OCI-LY7 (cell line): ENCODE results near the gene ZNF277. TPM values are rescaled to one million over a fixed set of nuclear protein-coding genes. Genes with fewer than 3 reads are reported as not detected.

Experiments used
- BruUV-seq: library from RNA; stranded (reverse); fragments of 400-500 nt; replicated peaks from 2 replicates; lab custom pipeline; 2021; lab: Mats Ljungman, UMichigan
- CTCF ChIA-PET: fragments of 300-600 bp; sonication (Branson Sonifier 250); formaldehyde crosslinking; loops from one replicate; lab custom pipeline; 2022; ENCODE audit warnings: antibody characterized with exemption; ENCODE audit not compliant: unreplicated experiment; lab: Charles Lee
- POLR2A ChIA-PET: fragments of 300-600 bp; sonication (Branson Sonifier 250); formaldehyde crosslinking; loops from one replicate; lab custom pipeline; 2022; ENCODE audit warnings: antibody characterized with exemption; lab: Charles Lee
- DNase-seq: peaks from one replicate; pipeline ENCODE4 v3.0.0-alpha.2; 2015; ENCODE audit warnings: low spot score
- H2AFZ ChIP-seq: fragments of 200-600 bp; sonication (generic), shearing (Covaris generic); 2 replicates; pipeline ENCODE4 v1.6.1; 2014; ENCODE audit warnings: mild to moderate bottlenecking, antibody characterized with exemption, low read length, moderate library complexity
- H3K27ac ChIP-seq: fragments of 200-600 bp; sonication (generic); 2 replicates; pipeline ENCODE4 v1.5.1; 2014; ENCODE audit warnings: mixed run types, low read depth, mild to moderate bottlenecking, moderate library complexity, low read length, inconsistent platforms; ENCODE audit not compliant: poor library complexity, severe bottlenecking
- H3K36me3 ChIP-seq: fragments of 200-600 bp; sonication (generic); 2 replicates; pipeline ENCODE4 v1.6.1; 2014; ENCODE audit warnings: mild to moderate bottlenecking, antibody characterized with exemption, low read length, moderate library complexity, mixed read lengths; ENCODE audit not compliant: insufficient read depth
- H3K4me1 ChIP-seq: fragments of 200-600 bp; sonication (generic); 2 replicates; pipeline ENCODE4 v1.5.1; 2014; ENCODE audit warnings: mild to moderate bottlenecking, low read length; ENCODE audit not compliant: insufficient read depth, poor library complexity, severe bottlenecking
- H3K4me2 ChIP-seq: fragments of 200-600 bp; sonication (generic); 2 replicates; pipeline ENCODE4 v1.6.1; 2014; ENCODE audit warnings: mild to moderate bottlenecking, low read length
- H3K4me3 ChIP-seq: fragments of 200-600 bp; sonication (generic); 2 replicates; pipeline ENCODE4 v1.5.1; 2014; ENCODE audit warnings: mild to moderate bottlenecking, low read depth, low read length; ENCODE audit not compliant: poor library complexity, severe bottlenecking
- H3K79me2 ChIP-seq: fragments of 200-600 bp; sonication (generic); 2 replicates; pipeline ENCODE4 v1.6.1; 2016; ENCODE audit warnings: low read depth, mild to moderate bottlenecking, low read length, moderate library complexity, mixed read lengths; ENCODE audit not compliant: insufficient read depth
- H3K9me2 ChIP-seq: fragments of 200-600 bp; sonication (generic); 2 replicates; pipeline ENCODE4 v1.6.1; 2016; ENCODE audit warnings: mild to moderate bottlenecking, low read length, mixed read lengths; ENCODE audit not compliant: insufficient read depth
- H3K9me3 ChIP-seq: fragments of 200-600 bp; sonication (generic); 2 replicates; pipeline ENCODE4 v1.6.1; 2014; ENCODE audit warnings: mild to moderate bottlenecking, mixed run types, low read length, mixed read lengths
- H4K20me1 ChIP-seq: fragments of 200-600 bp; sonication (generic); 2 replicates; pipeline ENCODE4 v1.6.1; 2014; ENCODE audit warnings: mild to moderate bottlenecking, antibody characterized with exemption, low read length, moderate library complexity, mixed read lengths; ENCODE audit not compliant: insufficient read depth
- CTCF ChIP-seq: fragments of 200-600 bp; sonication (generic); conservative IDR thresholded peaks from 2 replicates; pipeline ENCODE4 v1.5.1; 2014; ENCODE audit warnings: mild to moderate bottlenecking, antibody characterized with exemption, low read length, moderate library complexity, mixed read lengths
- EZH2phosphoT487 ChIP-seq: fragments of 200-600 bp; sonication (generic); IDR thresholded peaks from 2 replicates; pipeline ENCODE4 v1.6.1; 2018; ENCODE audit warnings: low read depth, borderline replicate concordance, mild to moderate bottlenecking, mixed run types, antibody characterized with exemption, low read length, moderate library complexity, mixed read lengths
- intact Hi-C: fragments of 100-400 bp; cut with micrococcal nuclease; formaldehyde crosslinking; loops from one replicate; pipeline ENCODE4 v1.10.0; 2022; ENCODE audit not compliant: unreplicated experiment
- total RNA-seq, 2 experiments: library from RNA; depleted of rRNA in 1 of 2; stranded (reverse); fragments of >200 nt in 1 of 2; shearing (Covaris generic) in 1 of 2; gene quantifications; 2 replicates each; pipeline ENCODE4 v1.2.3, GENCODE V29; 2014 to 2022

Gene ZNF277
- total RNA-seq, 2 experiments from 2014 or later, result 18.1 to 20.5 TPM

- H3K9me2 ChIP-seq, result no peaks in the 10 kb centered on the region
- TF ChIP-seq EZH2phosphoT487, result no peak
- no peak for TF ChIP-seq CTCF
- no peak for DNase-seq
- CTCF ChIA-PET, result interaction anchor here (0.5 kb wide), 1 partner anchor 214 kb away, joined by 3 read pairs; no protein-coding TSS in a partner anchor
- no peak overlapping the region for H3K4me2 ChIP-seq
- no peaks in the 10 kb centered on the region for H3K9me3 ChIP-seq
- H3K79me2 ChIP-seq, result no peaks in the 10 kb centered on the region
- BruUV-seq, result no TSS peak
- no peaks in the 10 kb centered on the region for H4K20me1 ChIP-seq
- POLR2A ChIA-PET, result interaction anchor here (0.6 to 1.2 kb wide), 6 partner anchors 12 to 162 kb away, joined by 3 to 5 read pairs (median 3); partner anchors contain the start of gene IFRD1
- H2AFZ ChIP-seq, result no peak overlapping the region
- intact Hi-C loops, result no loop called here
- no peaks in the 10 kb centered on the region for H3K4me1 ChIP-seq
- H3K4me3 ChIP-seq, result no peak overlapping the region
- no peaks in the 10 kb centered on the region for H3K36me3 ChIP-seq
- no peak overlapping the region for H3K27ac ChIP-seq
These were observed 81.8 kb downstream of the ZNF277 start for GRCh38 chr7:112288301-112288700.

- no TSS peak for BruUV-seq
- Histone ChIP-seq H3K4me1 (no peaks in the 10 kb centered on the region), H2AFZ (no peak overlapping the region), H4K20me1 (no peaks in the 10 kb centered on the region), H3K79me2 (no peaks in the 10 kb centered on the region), H3K27ac (no peak overlapping the region), H3K9me3 (no peaks in the 10 kb centered on the region), H3K4me2 (no peak overlapping the region), H3K9me2 (no peaks in the 10 kb centered on the region), H3K4me3 (no peak overlapping the region), H3K36me3 (no peaks in the 10 kb centered on the region)
- ChIA-PET POLR2A (no interaction called here), CTCF (no interaction called here)
- TF ChIP-seq CTCF, result no peak
- TF ChIP-seq EZH2phosphoT487, result no peak
- intact Hi-C loops, result no loop called here
- no peak for DNase-seq
These were observed 83.6 kb downstream of the ZNF277 start for GRCh38 chr7:112290065-112290464.

GRCh38 chr7:112292162-112292561 is 85.7 kb downstream of the ZNF277 start:
- H4K20me1 ChIP-seq, result no peaks in the 10 kb centered on the region
- CTCF ChIA-PET, result no interaction called here
- no peaks in the 10 kb centered on the region for H3K4me1 ChIP-seq
- H3K79me2 ChIP-seq, result no peaks in the 10 kb centered on the region
- H3K27ac ChIP-seq, result no peak overlapping the region
- intact Hi-C loops, result no loop called here
- H3K4me2 ChIP-seq, result no peak overlapping the region
- DNase-seq, result no peak
- H2AFZ ChIP-seq, result no peak overlapping the region
- BruUV-seq, result no TSS peak
- POLR2A ChIA-PET, result no interaction called here
- no peaks in the 10 kb centered on the region for H3K9me2 ChIP-seq
- H3K9me3 ChIP-seq, result no peaks in the 10 kb centered on the region
- H3K36me3 ChIP-seq, result no peaks in the 10 kb centered on the region
- TF ChIP-seq CTCF (no peak), EZH2phosphoT487 (no peak)
- H3K4me3 ChIP-seq, result no peak overlapping the region
